Subcutaneous adipose tissue (tissue), 4 donors: ENCODE results near the gene AP1M2. TPM values are rescaled to one million over a fixed set of nuclear protein-coding genes. Genes with fewer than 3 reads are reported as not detected.

Experiments used
- CTCF ChIP-seq: fragments of 450-650 bp; IDR thresholded peaks from one replicate; pipeline ENCODE4 v1.5.1; 2016; ENCODE audit warnings: low read depth, mild to moderate bottlenecking, control low read depth, antibody characterized with exemption, moderate library complexity
- small RNA-seq: library from RNA; depleted of rRNA; stranded (forward); fragments of <200 nt; gene quantifications from one replicate; pipeline ENCODE3, GENCODE V24; 2016
- total RNA-seq, 4 donors: library from RNA; depleted of rRNA; stranded (reverse); fragments of >200 nt; gene quantifications; one replicate each; pipeline ENCODE4 v1.1.0, GENCODE V29; 2016

The AP1M2 gene
- total RNA-seq, 4 donors from 2014 or later: 0.51 TPM; not detected in 3

GRCh38 chr19:10538204-10538983 lies 48.7 kb downstream of the AP1M2 start:
- TF ChIP-seq CTCF: no peak

- no peak for TF ChIP-seq CTCF
These were observed 49.4 kb downstream of the AP1M2 start for GRCh38 chr19:10537668-10538067.

- TF ChIP-seq CTCF: no peak
These were observed 51.5 kb downstream of the AP1M2 start for GRCh38 chr19:10535613-10536012.

GRCh38 chr19:10533646-10534386 lies 53.3 kb downstream of the AP1M2 start:
- TF ChIP-seq CTCF: no peak

GRCh38 chr19:10532457-10532856 lies 54.7 kb downstream of the AP1M2 start:
- TF ChIP-seq CTCF: no peak

GRCh38 chr19:10525636-10526035 lies 61.5 kb downstream of the AP1M2 start:
- TF ChIP-seq CTCF: no peak

GRCh38 chr19:10523135-10523636 lies 63.9 kb downstream of the AP1M2 start:
- TF ChIP-seq CTCF: no peak

Small RNAs within 50 kb of the gene (small RNA-seq; reads per million reads assigned to genes)
- not detected for gene MIR1238
- not detected for gene RNU7-140P

Other genes starting within 250 kb of the AP1M2 start
- gene ICAM3, start 247.7 kb downstream of the AP1M2 start, total RNA-seq: 10 to 100 TPM in 1 of 4 donors, 1 to 10 TPM in 3; 4.9 to 17.3 (median 9.2) TPM
- 10 to 100 TPM; 59.2 to 94.4 (median 75.9) TPM for gene TYK2, start 206.7 kb downstream of the AP1M2 start, total RNA-seq
- 100 to 1,000 TPM in 2 of 4 donors, 10 to 100 TPM in 2; 85.3 to 181 (median 119) TPM for gene CDC37, start 183.8 kb downstream of the AP1M2 start, total RNA-seq
- gene PDE4A, start 166.8 kb downstream of the AP1M2 start, total RNA-seq: 10 to 100 TPM; 14.3 to 26.6 (median 17.8) TPM
- gene KEAP1, start 84.0 kb downstream of the AP1M2 start, total RNA-seq: 10 to 100 TPM; 36.2 to 55.9 (median 48.0) TPM
- gene S1PR5, start 69.9 kb downstream of the AP1M2 start, total RNA-seq: under 1 TPM in 2 of 4 donors, not detected in 2; 0.17 to 0.65 TPM
- gene ATG4D, start 43.4 kb downstream of the AP1M2 start, total RNA-seq: 10 to 100 TPM in 1 of 4 donors, 1 to 10 TPM in 3; 5.2 to 20.7 (median 6.9) TPM
- 10 to 100 TPM; 10.4 to 17.4 (median 12.4) TPM for gene KRI1, start 21.3 kb downstream of the AP1M2 start, total RNA-seq
- 10 to 100 TPM in 2 of 4 donors, 1 to 10 TPM in 2; 5.1 to 18.9 (median 8.4) TPM for gene CDKN2D, start 18.3 kb downstream of the AP1M2 start, total RNA-seq
- gene SLC44A2, start 38.2 kb upstream of the AP1M2 start, total RNA-seq: 100 to 1,000 TPM in 1 of 4 donors, 10 to 100 TPM in 3; 52.0 to 112 (median 56.9) TPM
- gene ILF3, start 67.0 kb upstream of the AP1M2 start, total RNA-seq: 100 to 1,000 TPM in 1 of 4 donors, 10 to 100 TPM in 3; 56.8 to 103 (median 77.7) TPM
- 10 to 100 TPM; 13.7 to 30.5 (median 28.8) TPM for gene QTRT1, start 114.1 kb upstream of the AP1M2 start, total RNA-seq
- gene DNM2, start 130.8 kb upstream of the AP1M2 start, total RNA-seq: 100 to 1,000 TPM in 1 of 4 donors, 10 to 100 TPM in 3; 63.9 to 140 (median 91.5) TPM
- 10 to 100 TPM; 10.3 to 53.1 (median 34.4) TPM for gene TMED1, start 248.9 kb upstream of the AP1M2 start, total RNA-seq